Vagina (tissue), 2 donors: ENCODE measurements around the gene MAB21L3. TPM values are rescaled to one million over a fixed set of nuclear protein-coding genes. Genes with fewer than 3 reads are reported as not detected.

Experiments
- DNase-seq, 2 donors: peaks; one replicate each; pipeline ENCODE4 v3.0.0-alpha.2; 2017; ENCODE audit errors: extremely low spot score in 2 of 2
- H3K27ac ChIP-seq: fragments of 200-600 bp; sonication (generic); one replicate; pipeline ENCODE4 v1.5.1; 2019
- H3K27me3 ChIP-seq: fragments of 200-600 bp; sonication (generic); one replicate; pipeline ENCODE4 v1.5.1; 2019
- H3K36me3 ChIP-seq, 2 donors: fragments of 200-600 bp; sonication (generic); one replicate each; pipeline ENCODE4 v1.5.1; 2017 to 2019
- H3K4me1 ChIP-seq: fragments of 200-600 bp; sonication (generic); one replicate; pipeline ENCODE4 v1.5.1; 2019
- H3K4me3 ChIP-seq, 2 donors: fragments of 200-600 bp; sonication (generic); 1 replicate in 1 of 2; 2 replicates in 1 of 2; pipeline ENCODE4 v1.5.1; 2016 to 2019
- H3K9me3 ChIP-seq: fragments of 200-600 bp; sonication (generic); one replicate; pipeline ENCODE4 v1.5.1; 2019
- CTCF ChIP-seq, 3 experiments: fragments of 450-650 bp in 2 of 3; fragments of 200-600 bp in 1 of 3; sonication (generic) in 1 of 3; IDR thresholded peaks; one replicate each; pipeline ENCODE4 v1.5.1; 2017 to 2019; ENCODE audit warnings: antibody characterized with exemption in 3 of 3, mild to moderate bottlenecking in 2 of 3, moderate library complexity in 2 of 3
- POLR2A ChIP-seq, 2 donors: fragments of 450-650 bp; IDR thresholded peaks; one replicate each; pipeline ENCODE4 v1.6.1; 2017; ENCODE audit warnings: antibody characterized with exemption in 2 of 2, mild to moderate bottlenecking in 2 of 2, moderate library complexity in 2 of 2
- POLR2AphosphoS5 ChIP-seq, 2 donors: sonication (generic); formaldehyde crosslinking; IDR thresholded peaks; one replicate each; pipeline ENCODE4 v1.9.0; 2017; ENCODE audit warnings: antibody characterized with exemption in 2 of 2, mild to moderate bottlenecking in 2 of 2, low read depth in 1 of 2; ENCODE audit not compliant: insufficient read depth in 1 of 2
- intact Hi-C: fragments of 100-400 bp; cut with DNase I; formaldehyde crosslinking; loops from one replicate; pipeline ENCODE4 v1.15.1; 2023
- total RNA-seq: library from RNA; depleted of rRNA; stranded (reverse); fragments of >200 nt; gene quantifications from one replicate; pipeline ENCODE4 v1.2.3, GENCODE V29; 2016

MAB21L3 gene
- total RNA-seq, 1 donor from 2014 or later, result 4.4 TPM

- peak overlapping the region; percentile 62 to 64 for H3K4me3 ChIP-seq
- no peaks in the 10 kb centered on the region for H3K36me3 ChIP-seq
- H3K27me3 ChIP-seq, result no peaks in the 10 kb centered on the region
- peak in 1 of 2 donors; percentile 86 for DNase-seq
- peaks cover 34% of the 10 kb centered on the region for H3K4me1 ChIP-seq
- intact Hi-C loops, result loop anchor here (10.0 kb wide), 1 partner anchor 207 kb away; the partner anchor contains the start of gene ATP1A1
- no peaks in the 10 kb centered on the region for H3K9me3 ChIP-seq
- TF ChIP-seq POLR2AphosphoS5 (IDR thresholded peaks at IDR 0.05; ENCODE audit: insufficient read depth in 1 of 2, low read depth in 1 of 2) (no peak), CTCF (IDR thresholded peaks at IDR 0.05) (no peak), POLR2A (IDR thresholded peaks at IDR 0.05) (no peak)
- H3K27ac ChIP-seq, result peak overlapping the region; percentile 72
Measured at GRCh38 chr1:116167625-116168276, 56.6 kb downstream of the MAB21L3 start.

- peak; percentile 69 to 85 (median 82) for TF ChIP-seq CTCF (IDR thresholded peaks at IDR 0.05)
- TF ChIP-seq POLR2A (IDR thresholded peaks at IDR 0.05), result no peak
- TF ChIP-seq POLR2AphosphoS5 (IDR thresholded peaks at IDR 0.05; ENCODE audit: insufficient read depth in 1 of 2, low read depth in 1 of 2), result peak in 1 of 2 donors; percentile 17
- no peaks in the 10 kb centered on the region for H3K36me3 ChIP-seq
- H3K27ac ChIP-seq, result peak overlapping the region; percentile 72
- H3K4me1 ChIP-seq, result peaks cover 34% of the 10 kb centered on the region
- H3K27me3 ChIP-seq, result no peaks in the 10 kb centered on the region
- H3K9me3 ChIP-seq, result no peaks in the 10 kb centered on the region
- intact Hi-C loops, result loop anchor here (10.0 kb wide), 1 partner anchor 206 kb away; the partner anchor contains the start of gene ATP1A1
- DNase-seq, result peak in 1 of 2 donors; percentile 74
- H3K4me3 ChIP-seq, result peak overlapping the region; percentile 62 to 64
Measured at GRCh38 chr1:116168277-116169032, 57.3 kb downstream of the MAB21L3 start.

- H3K4me1 ChIP-seq, result peaks cover 32% of the 10 kb centered on the region
- no peak for TF ChIP-seq POLR2AphosphoS5 (IDR thresholded peaks at IDR 0.05; ENCODE audit: insufficient read depth in 1 of 2, low read depth in 1 of 2)
- no peak for TF ChIP-seq POLR2A (IDR thresholded peaks at IDR 0.05)
- TF ChIP-seq CTCF (IDR thresholded peaks at IDR 0.05), result no peak
- H3K9me3 ChIP-seq, result no peaks in the 10 kb centered on the region
- no peak overlapping the region for H3K4me3 ChIP-seq
- H3K27me3 ChIP-seq, result no peaks in the 10 kb centered on the region
- H3K27ac ChIP-seq, result no peak overlapping the region
- DNase-seq, result peak in 1 of 2 donors; percentile 34
- H3K36me3 ChIP-seq, result no peaks in the 10 kb centered on the region
- intact Hi-C loops, result loop anchor here (10.0 kb wide), 1 partner anchor 205 kb away; the partner anchor contains the start of gene ATP1A1
Measured at GRCh38 chr1:116169898-116170297, 58.7 kb downstream of the MAB21L3 start.

GRCh38 chr1:116170721-116171589 is 59.8 kb downstream of the MAB21L3 start:
- Histone ChIP-seq H3K4me1 (peaks cover 22% of the 10 kb centered on the region), H3K4me3 (no peak overlapping the region), H3K27me3 (no peaks in the 10 kb centered on the region), H3K9me3 (no peaks in the 10 kb centered on the region), H3K36me3 (no peaks in the 10 kb centered on the region), H3K27ac (no peak overlapping the region)
- DNase-seq, result no peak
- TF ChIP-seq POLR2A (IDR thresholded peaks at IDR 0.05) (no peak), POLR2AphosphoS5 (IDR thresholded peaks at IDR 0.05; ENCODE audit: insufficient read depth in 1 of 2, low read depth in 1 of 2) (no peak), CTCF (IDR thresholded peaks at IDR 0.05) (no peak)
- intact Hi-C loops, result no loop called here
